HUES48 (cell line): Measurements from ENCODE around the gene ZNF471.
A peak's percentile ranks its signal among the peaks of the same experiment; 100 is the strongest.

Source experiments
- H3K27ac ChIP-seq: one replicate; pipeline ENCODE4 v1.7.0; 2013; ENCODE audit warnings: low read depth, low read length, inconsistent platforms
- H3K27me3 ChIP-seq: 2 replicates; pipeline ENCODE4 v1.6.1; 2013; ENCODE audit warnings: mild to moderate bottlenecking, low read length; ENCODE audit not compliant: control insufficient read depth, insufficient read depth
- H3K36me3 ChIP-seq: 2 replicates; pipeline ENCODE4 v1.6.1; 2013; ENCODE audit warnings: low read length; ENCODE audit not compliant: control insufficient read depth, insufficient read depth
- H3K4me1 ChIP-seq: 2 replicates; pipeline ENCODE4 v1.6.1; 2013; ENCODE audit warnings: mild to moderate bottlenecking, low read length; ENCODE audit not compliant: control insufficient read depth, insufficient read depth
- H3K4me3 ChIP-seq: 2 replicates; pipeline ENCODE4 v1.5.1; 2013; ENCODE audit warnings: mild to moderate bottlenecking, low read depth, low read length
- H3K9ac ChIP-seq: 2 replicates; pipeline ENCODE4 v1.6.1; 2013; ENCODE audit warnings: mild to moderate bottlenecking, low read depth, low read length, moderate library complexity
- H3K9me3 ChIP-seq: 2 replicates; pipeline ENCODE4 v1.6.1; 2013; ENCODE audit warnings: low read length; ENCODE audit not compliant: control insufficient read depth, insufficient read depth

Gene ZNF471

DNA sequence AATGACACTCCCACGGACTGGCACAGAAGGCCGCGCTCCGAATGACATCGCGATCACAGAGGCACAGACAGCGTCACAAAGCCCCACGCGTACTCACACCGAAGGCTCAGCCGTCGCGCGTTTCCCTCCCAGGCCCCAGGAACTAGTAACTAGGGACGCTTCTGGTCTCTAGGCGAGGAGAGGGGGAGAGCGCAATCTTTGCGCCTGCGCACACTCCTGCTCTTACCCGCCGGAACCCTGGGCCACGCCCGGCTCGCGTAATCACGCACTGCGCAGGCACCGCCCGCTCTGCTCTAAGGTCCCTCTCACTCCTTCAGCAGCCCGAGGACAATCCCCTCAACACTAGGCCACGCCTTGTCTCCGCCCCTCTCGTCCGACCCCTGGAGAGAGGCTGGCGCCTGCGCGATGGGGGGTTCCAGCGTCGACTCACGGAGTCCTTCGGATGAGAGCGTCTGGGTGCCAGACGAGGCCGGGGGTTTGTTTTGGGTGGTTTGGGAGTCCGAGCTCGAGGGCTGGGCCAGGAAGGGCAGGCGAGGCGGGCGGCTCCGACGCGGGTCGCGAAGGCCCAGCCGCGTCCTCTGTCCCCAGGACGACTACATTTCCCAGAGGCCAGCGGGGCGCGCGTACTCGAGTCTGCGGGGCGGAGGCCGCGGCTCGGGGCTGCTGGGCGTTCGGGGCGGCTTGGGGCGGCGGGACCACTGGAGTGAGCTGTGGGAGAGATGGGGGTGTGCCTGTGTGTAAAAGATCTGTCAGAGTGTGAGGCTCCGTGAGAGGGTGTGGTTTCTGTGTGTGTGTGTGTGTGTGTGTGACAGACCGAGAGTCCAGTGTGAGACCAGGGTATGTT, at the start of gene ZNF471:
Gene ZNF471, plus strand, starts transcription at position 410 of the 844 bp plus-strand sequence. CDS start 3,717 bp downstream, outside the sequence.
- peak within 1 kb of the TSS; percentile 95 for H3K4me3 ChIP-seq
- no peak within 1 kb of the TSS for H3K27ac ChIP-seq
- H3K4me1 ChIP-seq, result no peaks in the 10 kb centered on the region; the same call in 1 of the 2 replicates
- peaks cover 2% of the 10 kb centered on the region; the same call in 1 of the 2 replicates for H3K36me3 ChIP-seq
- H3K9me3 ChIP-seq, result peaks cover 51% of the 10 kb centered on the region
- H3K27me3 ChIP-seq, result no peaks in the 10 kb centered on the region
- H3K9ac ChIP-seq, result peak within 1 kb of the TSS; percentile 91

DNA sequence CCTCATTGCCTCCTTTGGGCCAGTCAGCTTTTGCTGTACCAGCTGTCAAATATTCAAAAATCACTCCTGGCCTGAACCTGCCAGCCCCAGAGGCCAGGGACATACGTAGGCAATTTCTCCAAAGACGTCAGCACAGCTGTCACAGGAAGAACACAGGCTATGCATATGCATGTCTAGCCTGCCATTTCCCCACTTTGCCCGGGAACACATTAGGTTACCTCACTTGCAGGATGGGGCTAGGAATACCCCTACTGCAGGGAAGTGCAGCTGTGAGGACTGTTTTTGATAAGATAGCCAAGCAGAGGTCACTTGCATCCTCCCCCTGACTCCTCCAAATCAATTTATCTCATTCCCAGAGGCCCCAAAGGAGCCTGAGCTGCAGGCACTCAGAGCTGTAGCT, 33.3 kb upstream of the ZNF471 start:
- no peak overlapping the region for H3K4me3 ChIP-seq
- peaks cover 11% of the 10 kb centered on the region; the same call in 1 of the 2 replicates for H3K36me3 ChIP-seq
- no peaks in the 10 kb centered on the region for H3K4me1 ChIP-seq
- H3K9ac ChIP-seq, result no peak overlapping the region
- peaks cover 56% of the 10 kb centered on the region for H3K9me3 ChIP-seq
- H3K27ac ChIP-seq, result no peak overlapping the region
- no peaks in the 10 kb centered on the region for H3K27me3 ChIP-seq

GRCh38 chr19:56476093-56476492, 31.6 kb upstream of the ZNF471 start:
- Histone ChIP-seq H3K36me3 (0 out of 2 replicates have a peak, but pooled peaks cover 2% of the 10 kb centered on the region), H3K9ac (no peak overlapping the region), H3K27me3 (no peaks in the 10 kb centered on the region), H3K4me1 (no peaks in the 10 kb centered on the region), H3K27ac (no peak overlapping the region), H3K9me3 (peaks cover 50% of the 10 kb centered on the region), H3K4me3 (peak overlapping the region; percentile 73; the same call in 1 of the 2 replicates)

GRCh38 chr19:56476651-56477428, 30.8 kb upstream of the ZNF471 start, which contains the start of gene ZNF667:
Gene ZNF667 (minus strand): TSS chr19:56477345. CDS start chr19:56462370, 14,975 bp downstream.
- Histone ChIP-seq H3K9me3 (peaks cover 47% of the 10 kb centered on the region), H3K4me1 (no peaks in the 10 kb centered on the region), H3K36me3 (no peaks in the 10 kb centered on the region), H3K4me3 (peak within 1 kb of the TSS; percentile 73), H3K27me3 (no peaks in the 10 kb centered on the region), H3K27ac (no peak within 1 kb of the TSS), H3K9ac (peak within 1 kb of the TSS; percentile 38; the same call in 1 of the 2 replicates)

DNA sequence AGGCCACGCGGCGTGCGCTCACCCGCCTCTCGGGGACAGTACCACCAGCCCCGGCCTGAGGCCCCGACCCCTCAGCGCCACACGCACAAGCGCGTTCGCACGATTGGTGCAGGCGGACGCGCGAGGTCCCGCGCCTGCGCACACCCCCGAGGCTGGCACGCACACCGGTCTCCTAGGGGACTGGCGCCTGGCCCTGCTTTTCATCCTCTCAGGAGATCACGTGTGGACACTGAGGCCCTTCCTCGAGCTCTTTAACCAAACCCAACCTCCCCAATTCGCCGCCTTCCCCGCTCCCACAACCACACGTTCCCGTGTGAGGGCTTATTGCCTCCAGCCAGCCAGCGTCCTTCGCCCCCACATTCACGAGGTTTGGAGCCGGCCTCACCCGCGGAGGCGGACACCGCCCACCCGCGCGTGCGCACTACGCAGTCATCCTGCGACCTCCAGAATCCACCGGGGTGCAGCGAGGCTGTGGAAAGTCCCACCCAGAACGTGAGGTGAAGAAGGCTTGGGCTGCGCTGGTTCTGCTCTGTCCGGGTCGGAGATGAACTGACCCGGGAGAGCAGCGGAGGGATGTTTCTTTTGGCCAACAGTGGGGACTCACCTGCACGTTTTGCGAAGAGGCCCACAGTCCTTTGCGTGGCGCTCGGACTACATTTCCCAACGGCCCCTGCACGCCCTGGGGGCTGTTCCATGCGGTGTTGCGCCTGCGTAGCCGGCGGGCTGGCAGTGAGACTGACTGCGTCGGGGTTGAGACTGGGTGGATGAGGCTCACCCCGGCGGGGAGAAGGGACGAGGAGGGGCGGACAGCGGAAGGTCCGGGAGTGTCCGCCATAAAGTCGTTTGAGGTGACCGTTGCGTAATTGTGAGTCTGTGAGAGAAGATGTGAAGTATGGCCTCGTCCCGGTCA, 30.0 kb upstream of the ZNF471 start:
- H3K27ac ChIP-seq, result no peak overlapping the region
- H3K4me1 ChIP-seq, result no peaks in the 10 kb centered on the region
- peaks cover 43% of the 10 kb centered on the region for H3K9me3 ChIP-seq
- H3K27me3 ChIP-seq, result no peaks in the 10 kb centered on the region
- peak overlapping the region; percentile 38; the same call in 1 of the 2 replicates for H3K9ac ChIP-seq
- H3K36me3 ChIP-seq, result no peaks in the 10 kb centered on the region
- H3K4me3 ChIP-seq, result peak overlapping the region; percentile 73

DNA sequence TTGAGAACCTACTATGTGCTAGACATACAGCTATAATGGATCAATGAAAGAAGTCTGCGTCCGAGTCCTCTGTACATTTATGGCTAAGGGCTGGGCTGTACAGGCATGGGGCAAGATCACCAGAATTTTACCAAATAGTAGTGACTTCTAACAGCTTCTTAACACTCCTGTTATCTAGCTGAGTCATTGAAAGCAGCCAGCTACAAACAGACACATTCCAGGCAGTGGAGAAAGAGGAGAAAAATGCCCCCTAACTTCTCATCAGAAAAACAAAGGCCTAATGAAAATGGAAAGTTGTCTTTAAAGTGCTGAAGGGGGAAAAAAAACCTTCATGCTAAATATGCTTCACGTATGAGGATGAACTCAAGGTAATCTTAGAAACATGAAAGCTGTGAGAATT, 16.3 kb upstream of the ZNF471 start:
- Histone ChIP-seq H3K36me3 (peaks cover 3% of the 10 kb centered on the region; the same call in 1 of the 2 replicates), H3K4me1 (0 out of 2 replicates have a peak, but pooled peaks cover 5% of the 10 kb centered on the region), H3K4me3 (no peak overlapping the region), H3K9ac (no peak overlapping the region), H3K27ac (no peak overlapping the region), H3K27me3 (no peaks in the 10 kb centered on the region), H3K9me3 (peaks cover 29% of the 10 kb centered on the region)

GRCh38 chr19:56504581-56504980, 3.1 kb upstream of the ZNF471 start:
- no peak overlapping the region for H3K27ac ChIP-seq
- H3K9ac ChIP-seq, result no peak overlapping the region
- no peaks in the 10 kb centered on the region for H3K27me3 ChIP-seq

DNA sequence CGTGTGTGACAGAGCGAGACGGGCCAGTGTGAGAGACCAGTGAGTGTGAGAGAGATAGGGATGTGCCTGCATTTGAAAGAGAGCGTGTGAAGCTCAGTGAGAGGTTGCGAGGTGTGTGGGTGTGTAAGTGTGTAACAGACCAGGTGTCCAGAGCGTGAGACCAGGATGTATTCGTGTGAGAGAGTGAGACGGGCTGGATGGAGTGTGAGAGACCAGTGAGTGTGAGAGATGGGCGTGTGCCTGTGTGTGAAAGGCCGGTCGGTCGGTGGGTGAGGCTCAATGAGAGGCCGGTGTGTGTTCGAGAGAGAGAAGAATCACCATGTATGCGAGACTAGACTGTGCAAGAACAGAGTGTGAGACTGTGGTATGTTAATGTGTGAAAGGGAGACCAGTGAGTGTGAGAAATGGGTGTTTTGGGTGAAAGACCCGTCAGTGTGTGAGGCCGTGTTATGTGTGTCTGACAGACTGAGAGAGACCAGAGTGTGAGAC, 679 bp downstream of the ZNF471 start:
- peaks cover 54% of the 10 kb centered on the region for H3K9me3 ChIP-seq
- H3K27ac ChIP-seq, result no peak overlapping the region
- no peaks in the 10 kb centered on the region for H3K27me3 ChIP-seq
- no peaks in the 10 kb centered on the region for H3K36me3 ChIP-seq
- no peaks in the 10 kb centered on the region; the same call in 1 of the 2 replicates for H3K4me1 ChIP-seq
- 0 out of 2 replicates have a peak overlapping the region, but pooled peaks have one; percentile 91 for H3K9ac ChIP-seq
- peak overlapping the region; percentile 95 for H3K4me3 ChIP-seq

More at GRCh38 chr19:56504581-56504980, 3.1 kb upstream of the ZNF471 start:
- peaks cover 47% of the 10 kb centered on the region for H3K9me3 ChIP-seq
- H3K36me3 ChIP-seq, result peaks cover 3% of the 10 kb centered on the region; the same call in 1 of the 2 replicates
- no peaks in the 10 kb centered on the region; the same call in 1 of the 2 replicates for H3K4me1 ChIP-seq
- no peak overlapping the region for H3K4me3 ChIP-seq

- Histone ChIP-seq H3K9me3 (peaks cover 89% of the 10 kb centered on the region), H3K4me1 (no peaks in the 10 kb centered on the region), H3K36me3 (no peaks in the 10 kb centered on the region), H3K27me3 (no peaks in the 10 kb centered on the region), H3K4me3 (no peak overlapping the region; the same call in 1 of the 2 replicates), H3K9ac (no peak overlapping the region), H3K27ac (no peak overlapping the region)
Measured at GRCh38 chr19:56525214-56525860, 17.7 kb downstream of the ZNF471 start.
